ENCODE results near the gene ASCL5. TPM values are rescaled to one million over a fixed set of nuclear protein-coding genes. Genes with fewer than 3 reads are reported as not detected.
"Not testable (repeated sequence)": the region's sequence is repeated elsewhere in the genome, so short reads cannot be mapped to it uniquely, and the experiment has no call there.

ASCL5 gene
- under 1 TPM; 0.17 to 0.89 (median 0.36) TPM for polyA plus RNA-seq (ENCODE audit: insufficient read depth in 1 of 5, insufficient read length in 5 of 5, low replicate concordance in 1 of 5)
- long read RNA-seq, donor 1: 0 reads
- long read RNA-seq, donor 2: 0 reads
- long read RNA-seq, donor 3, partial matches to known transcripts: 0 of 2 reads
- long read RNA-seq, donor 3, other reads (novel, unspliced or antisense): 0 of 2 reads
- long read RNA-seq, donor 4, partial matches to known transcripts: 0 of 1 reads
- long read RNA-seq, donor 4, other reads (novel, unspliced or antisense): 0 of 1 reads
- long read RNA-seq, donor 5: 0 reads
- long read RNA-seq, donor 6, partial matches to known transcripts: 0 of 1 reads
- long read RNA-seq, donor 6, other reads (novel, unspliced or antisense): 0 of 1 reads
- long read RNA-seq, donor 7, partial matches to known transcripts: 0 of 3 reads
- long read RNA-seq, donor 7, other reads (novel, unspliced or antisense): 0 of 3 reads
- long read RNA-seq, donor 8: 0 reads

- no peak for DNase-seq
These were observed at the start of gene ASCL5 for GRCh38 chr1:201126832-201127754. TSS of gene ASCL5 (minus strand) at chr1:201127184. CDS start at chr1:201115372, 11,812 bp downstream.

- no peak for DNase-seq
These were observed 49.0 kb upstream of the ASCL5 start for GRCh38 chr1:201175820-201176500.

GRCh38 chr1:201173736-201174135, 46.8 kb upstream of the ASCL5 start:
- no peak for DNase-seq

- no peak for DNase-seq
These were observed 46.1 kb upstream of the ASCL5 start for GRCh38 chr1:201172999-201173610.

- no peak for DNase-seq
These were observed 45.3 kb upstream of the ASCL5 start for GRCh38 chr1:201172326-201172725.

GRCh38 chr1:201171063-201172036, 44.4 kb upstream of the ASCL5 start:
- DNase-seq: peak in 1 of 2 donors; percentile 57

- DNase-seq: peak; percentile 93 to 95
These were observed 43.6 kb upstream of the ASCL5 start for GRCh38 chr1:201170533-201171062.

- DNase-seq: no peak
These were observed 43.1 kb upstream of the ASCL5 start for GRCh38 chr1:201169971-201170532.

GRCh38 chr1:201169203-201169602, 42.2 kb upstream of the ASCL5 start:
- no peak for DNase-seq

GRCh38 chr1:201167041-201167991, 40.3 kb upstream of the ASCL5 start:
- DNase-seq: no peak

GRCh38 chr1:201164645-201165044, 37.7 kb upstream of the ASCL5 start:
- no peak for DNase-seq

GRCh38 chr1:201163707-201164106, 36.7 kb upstream of the ASCL5 start:
- DNase-seq: no peak

GRCh38 chr1:201163036-201163435, 36.1 kb upstream of the ASCL5 start:
- DNase-seq: not testable (repeated sequence)

GRCh38 chr1:201157949-201158348, 31.0 kb upstream of the ASCL5 start:
- DNase-seq: no peak

- DNase-seq: no peak
These were observed 29.8 kb upstream of the ASCL5 start for GRCh38 chr1:201156819-201157218.

- no peak for DNase-seq
These were observed 29.4 kb upstream of the ASCL5 start for GRCh38 chr1:201156346-201156745.

GRCh38 chr1:201155354-201155753, 28.4 kb upstream of the ASCL5 start:
- no peak for DNase-seq
